ENCODE results near the gene MTUS2.

MTUS2 gene

DNA sequence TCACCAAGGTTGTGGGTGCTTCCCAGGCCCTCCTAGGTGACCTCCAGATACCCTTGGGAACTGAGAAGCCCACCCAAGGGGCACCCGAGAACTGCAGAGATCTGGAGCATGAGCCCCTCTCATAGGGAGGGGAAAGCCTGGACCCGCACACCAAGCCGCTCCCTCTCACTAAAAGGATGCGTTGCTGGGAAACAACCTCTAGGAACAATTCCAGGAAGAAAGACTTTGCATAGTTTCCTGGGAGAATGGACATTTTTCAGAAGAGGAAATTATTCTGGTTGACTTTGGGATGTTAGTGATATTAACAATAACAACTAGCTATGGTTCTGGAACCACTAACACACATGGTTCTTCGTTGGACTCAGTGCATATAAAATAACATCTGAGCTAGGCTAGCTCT is 710.8 kb downstream of the MTUS2 start:
- Histone ChIP-seq H3K36me3 (ENCODE audit: control insufficient read depth, insufficient read depth, low read length) (no peaks in the 10 kb centered on the region), H3K4me3 (ENCODE audit: low read length) (no peak overlapping the region), H3K27me3 (ENCODE audit: control insufficient read depth, insufficient read depth, low read length) (no peaks in the 10 kb centered on the region), H3K9ac (ENCODE audit: low read length) (no peak overlapping the region), H3K9me3 (ENCODE audit: control insufficient read depth, low read length) (no peaks in the 10 kb centered on the region), H3K4me1 (ENCODE audit: control insufficient read depth, insufficient read depth, low read length) (no peaks in the 10 kb centered on the region)

DNA sequence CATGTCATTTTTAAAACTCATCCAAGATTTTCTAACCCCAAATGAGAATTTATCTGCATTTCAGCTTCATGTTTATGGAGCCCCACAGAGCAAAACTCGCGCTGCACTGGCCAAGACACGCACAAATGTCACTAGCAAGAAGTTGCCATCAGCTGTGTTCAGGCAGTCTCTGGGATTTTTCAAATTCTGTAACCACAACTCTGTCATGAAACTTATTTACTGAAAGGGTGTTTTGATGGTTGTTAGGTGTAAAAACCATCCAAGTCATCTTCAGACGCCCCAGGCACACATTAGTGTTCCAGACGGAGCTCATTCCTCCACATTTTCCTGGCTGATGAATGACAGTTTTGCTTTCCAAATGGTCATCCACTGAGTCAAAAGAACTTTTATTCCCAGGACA is 712.0 kb downstream of the MTUS2 start:
- no peaks in the 10 kb centered on the region for H3K27me3 ChIP-seq (ENCODE audit: control insufficient read depth, insufficient read depth, low read length)
- no peaks in the 10 kb centered on the region for H3K9me3 ChIP-seq (ENCODE audit: control insufficient read depth, low read length)
- no peak overlapping the region for H3K4me3 ChIP-seq (ENCODE audit: low read length)
- no peak overlapping the region for H3K9ac ChIP-seq (ENCODE audit: low read length)
- H3K4me1 ChIP-seq (ENCODE audit: control insufficient read depth, insufficient read depth, low read length) = no peaks in the 10 kb centered on the region
- H3K36me3 ChIP-seq (ENCODE audit: control insufficient read depth, insufficient read depth, low read length) = no peaks in the 10 kb centered on the region

DNA sequence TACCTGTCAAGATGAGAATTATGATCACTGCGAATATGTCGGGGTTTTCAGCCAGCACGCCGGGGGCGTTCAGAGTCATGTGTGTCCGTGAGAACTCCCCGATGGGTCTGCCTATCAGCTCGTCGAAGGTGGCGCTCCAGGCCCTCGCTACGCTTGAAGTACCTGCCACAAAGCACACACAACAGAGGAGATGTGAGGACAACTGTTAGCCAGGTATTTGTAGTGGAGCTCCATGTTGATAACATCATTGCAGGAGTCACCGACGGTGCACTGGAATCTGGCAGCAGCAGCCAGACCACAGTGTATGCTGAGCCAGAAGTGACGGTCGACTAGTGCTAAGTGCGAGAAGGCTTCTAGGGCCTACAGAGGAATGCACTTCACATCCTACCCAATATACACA is 712.7 kb downstream of the MTUS2 start:
- Histone ChIP-seq H3K36me3 (ENCODE audit: control insufficient read depth, insufficient read depth, low read length) (no peaks in the 10 kb centered on the region), H3K9ac (ENCODE audit: low read length) (no peak overlapping the region), H3K4me1 (ENCODE audit: control insufficient read depth, insufficient read depth, low read length) (peaks cover 6% of the 10 kb centered on the region), H3K27me3 (ENCODE audit: control insufficient read depth, insufficient read depth, low read length) (no peaks in the 10 kb centered on the region), H3K4me3 (ENCODE audit: low read length) (no peak overlapping the region), H3K9me3 (ENCODE audit: control insufficient read depth, low read length) (no peaks in the 10 kb centered on the region)

DNA sequence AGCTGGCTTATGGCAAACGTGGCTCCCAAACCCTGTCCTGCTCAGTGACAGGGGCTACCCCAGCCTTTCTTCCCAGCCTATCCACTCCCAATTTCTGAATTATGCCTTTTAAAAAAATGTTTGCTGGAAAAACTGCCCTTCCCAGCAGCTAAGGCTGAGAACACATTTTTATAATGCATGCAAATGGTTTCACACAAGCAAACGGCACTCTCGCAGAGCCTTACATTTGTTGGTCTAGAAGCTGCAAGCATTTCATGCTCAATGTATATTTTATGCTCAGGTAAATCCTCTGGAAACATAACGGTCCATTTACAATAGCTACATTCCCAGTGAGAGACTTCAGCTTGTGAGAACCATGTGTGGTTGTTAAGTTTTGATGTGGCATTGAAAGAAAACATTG is 713.9 kb downstream of the MTUS2 start:
- Histone ChIP-seq H3K4me1 (ENCODE audit: control insufficient read depth, insufficient read depth, low read length) (peaks cover 10% of the 10 kb centered on the region), H3K27me3 (ENCODE audit: control insufficient read depth, insufficient read depth, low read length) (no peaks in the 10 kb centered on the region), H3K4me3 (ENCODE audit: low read length) (no peak overlapping the region), H3K9ac (ENCODE audit: low read length) (no peak overlapping the region), H3K36me3 (ENCODE audit: control insufficient read depth, insufficient read depth, low read length) (no peaks in the 10 kb centered on the region), H3K9me3 (ENCODE audit: control insufficient read depth, low read length) (no peaks in the 10 kb centered on the region)

DNA sequence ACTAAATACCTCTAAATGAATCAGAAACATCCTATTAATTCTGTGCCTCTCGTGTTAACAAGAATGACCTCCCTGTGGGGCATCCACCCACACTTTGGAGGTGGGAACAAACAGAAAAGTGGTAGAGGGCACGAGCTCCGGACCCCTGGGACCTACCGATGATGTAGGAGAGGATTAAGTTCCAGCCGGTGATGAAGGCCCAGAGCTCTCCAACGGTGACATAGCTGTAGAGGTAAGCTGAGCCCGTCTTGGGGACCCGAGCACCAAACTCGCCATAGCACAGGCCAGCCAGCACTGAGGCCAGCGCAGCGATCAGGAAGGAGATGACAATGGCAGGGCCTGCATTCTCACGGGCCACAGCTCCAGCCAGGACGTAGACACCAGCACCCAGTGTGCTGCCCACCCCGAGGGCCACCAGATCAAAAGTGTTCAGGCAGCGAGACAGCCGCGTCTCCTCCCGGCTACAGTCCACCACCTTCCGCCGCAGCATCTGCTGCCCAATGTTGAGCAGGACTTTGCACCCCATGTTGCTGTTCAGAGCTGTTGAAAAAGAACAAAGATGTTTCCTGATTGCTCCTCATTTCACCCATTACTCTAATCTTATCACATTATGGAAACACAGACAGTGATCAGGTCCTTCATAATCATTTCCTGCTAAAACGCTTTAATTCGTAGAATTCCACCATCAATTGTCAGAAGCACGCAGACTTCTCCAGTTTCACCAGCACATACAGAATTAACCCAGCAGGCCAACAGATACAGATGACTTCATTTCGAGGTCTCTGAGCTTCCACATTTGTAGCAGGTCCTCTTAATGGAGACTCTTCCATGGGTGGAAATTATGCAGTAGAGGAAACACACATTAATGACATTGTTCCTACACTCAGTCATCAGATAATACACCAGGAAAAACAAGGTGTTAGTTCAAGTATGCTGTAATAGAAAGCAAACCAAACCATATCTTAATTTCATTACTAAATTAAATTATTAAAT is 715.8 kb downstream of the MTUS2 start:
- Histone ChIP-seq H3K27me3 (ENCODE audit: control insufficient read depth, insufficient read depth, low read length) (no peaks in the 10 kb centered on the region), H3K36me3 (ENCODE audit: control insufficient read depth, insufficient read depth, low read length) (no peaks in the 10 kb centered on the region), H3K4me3 (ENCODE audit: low read length) (no peak overlapping the region), H3K9ac (ENCODE audit: low read length) (no peak overlapping the region), H3K4me1 (ENCODE audit: control insufficient read depth, insufficient read depth, low read length) (peaks cover 10% of the 10 kb centered on the region), H3K9me3 (ENCODE audit: control insufficient read depth, low read length) (no peaks in the 10 kb centered on the region)

DNA sequence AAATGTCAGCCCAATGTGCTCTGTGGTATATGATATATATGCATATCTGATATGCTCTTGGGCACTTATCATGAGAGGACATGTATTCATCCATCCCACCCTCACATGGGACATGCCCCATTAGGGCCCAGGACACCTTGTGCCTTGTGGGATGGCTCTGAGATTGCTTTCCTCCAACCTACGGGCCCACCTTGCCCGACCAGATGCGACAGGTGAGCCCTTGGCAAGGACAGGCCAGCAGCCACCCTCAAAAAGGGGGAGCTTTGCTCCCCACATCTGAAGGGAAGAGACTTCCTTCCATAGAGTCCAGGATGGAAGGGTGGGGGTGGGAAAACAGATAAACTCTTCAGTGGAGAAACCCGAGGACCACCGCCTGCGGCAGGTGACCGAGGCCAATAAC is 716.7 kb downstream of the MTUS2 start:
- no peak overlapping the region for H3K4me3 ChIP-seq (ENCODE audit: low read length)
- H3K27me3 ChIP-seq (ENCODE audit: control insufficient read depth, insufficient read depth, low read length) = no peaks in the 10 kb centered on the region
- H3K4me1 ChIP-seq (ENCODE audit: control insufficient read depth, insufficient read depth, low read length) = peaks cover 10% of the 10 kb centered on the region
- no peaks in the 10 kb centered on the region for H3K9me3 ChIP-seq (ENCODE audit: control insufficient read depth, low read length)
- H3K9ac ChIP-seq (ENCODE audit: low read length) = no peak overlapping the region
- no peaks in the 10 kb centered on the region for H3K36me3 ChIP-seq (ENCODE audit: control insufficient read depth, insufficient read depth, low read length)

DNA sequence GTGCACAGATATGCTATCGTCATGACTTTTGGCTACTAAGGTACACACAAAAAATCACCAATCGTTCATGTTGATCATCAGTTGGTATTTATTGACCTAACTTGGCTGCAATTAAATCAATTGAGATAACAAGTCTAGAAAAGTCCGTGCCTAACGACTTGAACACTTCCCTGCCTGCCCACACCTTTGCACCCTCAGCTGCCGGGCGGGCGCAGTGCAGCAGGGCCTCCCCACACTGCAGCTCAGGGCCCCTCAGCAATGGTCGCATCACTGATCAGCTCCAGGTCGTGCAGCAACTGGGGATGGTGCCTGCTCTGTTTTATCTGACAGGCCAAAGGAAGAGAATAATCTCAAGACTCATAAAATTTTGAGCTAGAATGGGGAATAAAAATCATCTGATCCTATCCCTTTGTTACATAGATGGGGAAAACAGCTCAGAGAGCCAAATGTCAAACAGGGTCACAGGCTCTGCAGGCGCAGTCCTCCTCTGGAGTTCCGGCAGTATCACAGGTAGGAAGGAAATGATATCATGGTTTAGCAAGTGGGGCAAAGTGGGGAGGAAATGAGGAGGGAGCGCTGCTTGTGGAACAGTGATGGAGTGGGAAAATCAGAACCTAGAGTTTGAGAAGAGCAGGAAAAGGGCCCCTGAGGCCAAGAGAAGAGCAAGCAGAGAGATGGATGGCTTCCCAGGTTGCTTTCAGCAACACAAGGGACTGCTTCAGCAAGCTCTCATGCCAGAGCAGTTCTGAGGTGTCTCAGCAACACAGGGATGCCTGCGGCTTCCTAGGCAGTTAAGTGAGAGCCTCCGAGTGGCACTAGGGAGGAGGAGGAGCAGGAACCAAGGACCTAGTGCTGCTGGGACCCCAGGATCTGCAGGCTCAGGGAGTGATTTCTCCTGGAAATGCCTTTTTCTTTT is 717.9 kb downstream of the MTUS2 start:
- Histone ChIP-seq H3K4me3 (ENCODE audit: low read length) (no peak overlapping the region), H3K4me1 (ENCODE audit: control insufficient read depth, insufficient read depth, low read length) (peaks cover 10% of the 10 kb centered on the region), H3K36me3 (ENCODE audit: control insufficient read depth, insufficient read depth, low read length) (no peaks in the 10 kb centered on the region), H3K27me3 (ENCODE audit: control insufficient read depth, insufficient read depth, low read length) (no peaks in the 10 kb centered on the region), H3K9ac (ENCODE audit: low read length) (no peak overlapping the region), H3K9me3 (ENCODE audit: control insufficient read depth, low read length) (no peaks in the 10 kb centered on the region)

DNA sequence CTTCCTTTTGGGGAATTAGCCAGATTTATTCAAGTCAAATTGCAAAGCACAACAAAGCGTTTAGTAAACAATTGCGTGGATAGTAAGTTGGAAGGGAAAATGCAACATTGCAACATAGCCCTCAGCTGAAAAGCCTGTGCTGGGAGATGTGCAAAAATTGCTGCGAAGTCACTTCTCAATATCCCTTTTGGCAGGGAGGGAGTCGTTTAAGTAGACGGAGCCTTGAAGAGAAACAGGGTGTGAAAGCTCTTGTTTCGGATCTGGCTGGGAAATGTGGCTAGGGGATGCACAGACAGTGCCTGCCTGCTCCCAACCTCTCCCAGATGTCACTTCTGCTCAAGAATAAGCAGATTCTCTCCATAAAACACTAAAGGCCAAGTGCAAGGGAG is 718.5 kb downstream of the MTUS2 start:
- no peaks in the 10 kb centered on the region for H3K36me3 ChIP-seq (ENCODE audit: control insufficient read depth, insufficient read depth, low read length)
- no peaks in the 10 kb centered on the region for H3K27me3 ChIP-seq (ENCODE audit: control insufficient read depth, insufficient read depth, low read length)
- no peak overlapping the region for H3K9ac ChIP-seq (ENCODE audit: low read length)
- peaks cover 10% of the 10 kb centered on the region for H3K4me1 ChIP-seq (ENCODE audit: control insufficient read depth, insufficient read depth, low read length)
- H3K4me3 ChIP-seq (ENCODE audit: low read length) = no peak overlapping the region
- no peaks in the 10 kb centered on the region for H3K9me3 ChIP-seq (ENCODE audit: control insufficient read depth, low read length)

DNA sequence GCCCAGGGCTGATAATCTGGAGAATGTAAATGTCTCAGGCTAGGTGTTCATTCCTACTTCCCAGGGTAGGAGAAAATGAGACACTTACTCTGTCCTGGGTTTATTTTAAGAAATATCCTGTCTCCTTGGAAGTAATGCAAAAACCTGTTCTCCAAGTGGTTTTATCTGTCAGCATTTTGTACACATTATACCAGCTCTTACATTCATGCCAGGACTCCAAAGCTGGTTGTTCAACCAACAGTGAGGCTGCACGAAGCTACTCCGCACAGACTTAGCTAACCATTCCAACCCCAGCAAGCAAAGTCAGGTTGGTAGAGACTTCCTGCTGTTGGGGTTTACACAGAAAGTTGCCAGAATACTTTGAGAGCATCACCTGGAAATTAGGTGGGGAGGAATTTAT is 719.7 kb downstream of the MTUS2 start:
- H3K4me3 ChIP-seq (ENCODE audit: low read length) = no peak overlapping the region

DNA sequence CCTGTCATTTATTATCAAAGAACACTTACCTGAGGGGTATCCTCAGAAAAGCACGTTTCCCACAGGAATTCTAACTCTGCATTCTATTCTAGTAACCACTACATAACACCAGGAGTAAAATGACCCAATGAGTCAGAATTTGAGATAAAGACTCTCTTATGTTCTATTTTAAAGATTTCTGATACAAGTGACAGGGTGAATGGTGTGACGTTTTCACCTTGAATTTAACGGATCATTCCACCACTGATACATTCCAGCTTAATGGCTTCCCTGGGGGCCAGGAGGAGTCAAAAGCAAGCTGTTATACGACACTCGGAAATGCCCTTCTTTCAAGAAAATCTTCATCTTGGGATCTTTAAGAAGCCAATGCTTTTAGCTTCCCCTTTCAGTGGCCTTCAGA is 720.2 kb downstream of the MTUS2 start:
- H3K9me3 ChIP-seq (ENCODE audit: control insufficient read depth, low read length) = no peaks in the 10 kb centered on the region
- no peaks in the 10 kb centered on the region for H3K36me3 ChIP-seq (ENCODE audit: control insufficient read depth, insufficient read depth, low read length)
- no peak overlapping the region for H3K9ac ChIP-seq (ENCODE audit: low read length)
- no peak overlapping the region for H3K4me3 ChIP-seq (ENCODE audit: low read length)
- H3K4me1 ChIP-seq (ENCODE audit: control insufficient read depth, insufficient read depth, low read length) = peaks cover 10% of the 10 kb centered on the region
- H3K27me3 ChIP-seq (ENCODE audit: control insufficient read depth, insufficient read depth, low read length) = no peaks in the 10 kb centered on the region

More for the DNA sequence above, 719.7 kb downstream of the MTUS2 start:
- Histone ChIP-seq H3K9ac (ENCODE audit: low read length) (no peak overlapping the region), H3K4me1 (ENCODE audit: control insufficient read depth, insufficient read depth, low read length) (peaks cover 10% of the 10 kb centered on the region), H3K27me3 (ENCODE audit: control insufficient read depth, insufficient read depth, low read length) (no peaks in the 10 kb centered on the region), H3K9me3 (ENCODE audit: control insufficient read depth, low read length) (no peaks in the 10 kb centered on the region), H3K36me3 (ENCODE audit: control insufficient read depth, insufficient read depth, low read length) (no peaks in the 10 kb centered on the region)

DNA sequence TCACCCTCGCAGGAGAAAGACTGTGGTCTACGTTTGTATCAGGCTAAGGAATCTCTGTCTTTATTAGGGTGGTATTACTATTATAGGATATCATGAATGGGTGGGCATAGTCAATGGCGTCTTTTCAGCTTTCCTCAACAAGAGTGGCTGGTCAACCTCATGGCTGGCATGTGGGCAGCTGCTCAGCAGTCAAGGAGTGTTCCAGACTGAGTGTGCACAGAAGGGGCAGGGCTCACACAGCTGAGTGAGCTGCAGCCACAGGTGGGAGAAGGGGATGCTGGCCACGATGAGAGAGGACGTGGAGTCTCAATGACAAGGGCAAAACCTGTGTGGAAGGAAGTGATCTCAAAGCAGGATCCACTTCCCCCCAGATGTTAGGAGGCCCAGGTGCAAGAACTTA is 720.7 kb downstream of the MTUS2 start:
- Histone ChIP-seq H3K9ac (ENCODE audit: low read length) (no peak overlapping the region), H3K4me1 (ENCODE audit: control insufficient read depth, insufficient read depth, low read length) (peaks cover 10% of the 10 kb centered on the region), H3K36me3 (ENCODE audit: control insufficient read depth, insufficient read depth, low read length) (no peaks in the 10 kb centered on the region), H3K4me3 (ENCODE audit: low read length) (no peak overlapping the region), H3K9me3 (ENCODE audit: control insufficient read depth, low read length) (no peaks in the 10 kb centered on the region), H3K27me3 (ENCODE audit: control insufficient read depth, insufficient read depth, low read length) (no peaks in the 10 kb centered on the region)

DNA sequence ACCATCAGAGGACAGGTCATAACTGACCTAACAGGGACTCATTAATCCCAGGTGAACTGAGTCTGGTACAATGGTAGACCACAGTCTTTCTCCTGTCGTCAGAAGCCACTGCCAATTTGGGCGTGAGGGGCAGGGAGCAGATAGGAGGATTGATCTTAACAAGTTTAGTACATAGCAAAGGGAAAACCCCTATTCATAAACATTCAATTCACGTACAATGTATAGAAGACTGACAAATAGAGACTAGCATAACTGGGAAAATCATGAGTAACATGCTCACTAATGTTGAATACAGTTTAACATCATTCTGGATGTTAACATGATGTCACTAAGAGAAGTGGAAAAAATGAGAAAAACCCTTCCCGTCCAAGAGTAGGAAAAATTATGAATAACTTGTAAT is 721.3 kb downstream of the MTUS2 start:
- Histone ChIP-seq H3K4me3 (ENCODE audit: low read length) (no peak overlapping the region), H3K27me3 (ENCODE audit: control insufficient read depth, insufficient read depth, low read length) (no peaks in the 10 kb centered on the region), H3K36me3 (ENCODE audit: control insufficient read depth, insufficient read depth, low read length) (no peaks in the 10 kb centered on the region), H3K9ac (ENCODE audit: low read length) (no peak overlapping the region), H3K9me3 (ENCODE audit: control insufficient read depth, low read length) (no peaks in the 10 kb centered on the region), H3K4me1 (ENCODE audit: control insufficient read depth, insufficient read depth, low read length) (peaks cover 10% of the 10 kb centered on the region)

All from mucosa of stomach (tissue), 1 donor.